Limb (tissue), 2 donors: Measurements from ENCODE around the gene IER5.

Source experiments
- DNase-seq, 2 donors: peaks; one replicate each; pipeline ENCODE4 v3.0.0-alpha.2; 2016; ENCODE audit errors: extremely low spot score in 2 of 2

IER5 gene

GRCh38 chr1:181095763-181096184 is 7.3 kb downstream of the IER5 start:
- no peak for DNase-seq

- no peak for DNase-seq
Measured at GRCh38 chr1:181097242-181097641, 8.7 kb downstream of the IER5 start.

- DNase-seq, result peak in 1 of 2 donors; percentile 68
Measured at GRCh38 chr1:181099152-181100014, 10.9 kb downstream of the IER5 start.

- DNase-seq, result no peak
Measured at GRCh38 chr1:181100015-181100905, 11.8 kb downstream of the IER5 start.

- no peak for DNase-seq
Measured at GRCh38 chr1:181100934-181101333, 12.4 kb downstream of the IER5 start.

- no peak for DNase-seq
Measured at GRCh38 chr1:181101581-181102226, 13.2 kb downstream of the IER5 start.

- DNase-seq, result no peak
Measured at GRCh38 chr1:181102841-181103240, 14.3 kb downstream of the IER5 start.

GRCh38 chr1:181103399-181103798 is 14.9 kb downstream of the IER5 start:
- DNase-seq, result no peak

GRCh38 chr1:181104042-181104789 is 15.7 kb downstream of the IER5 start:
- DNase-seq, result no peak

- DNase-seq, result no peak
Measured at GRCh38 chr1:181104790-181105133, 16.3 kb downstream of the IER5 start.

- peak; percentile 90 to 97 for DNase-seq
Measured at GRCh38 chr1:181105134-181106021, 16.9 kb downstream of the IER5 start.

- DNase-seq, result no peak
Measured at GRCh38 chr1:181106022-181106312, 17.5 kb downstream of the IER5 start.

- DNase-seq, result no peak
Measured at GRCh38 chr1:181106479-181106878, 18.0 kb downstream of the IER5 start.

- DNase-seq, result no peak
Measured at GRCh38 chr1:181107711-181108110, 19.2 kb downstream of the IER5 start.

GRCh38 chr1:181108304-181108867 is 19.9 kb downstream of the IER5 start:
- DNase-seq, result no peak

- DNase-seq, result no peak
Measured at GRCh38 chr1:181110013-181110412, 21.5 kb downstream of the IER5 start.

- DNase-seq, result no peak
Measured at GRCh38 chr1:181111559-181111958, 23.1 kb downstream of the IER5 start.

GRCh38 chr1:181112071-181112929 is 23.8 kb downstream of the IER5 start:
- DNase-seq, result no peak

GRCh38 chr1:181113059-181113641 is 24.6 kb downstream of the IER5 start:
- DNase-seq, result no peak
